GM19043 (cell line): ENCODE results near the gene EXD3.
A peak's percentile ranks its signal among the peaks of the same experiment; 100 is the strongest.
"Not testable (repeated sequence)": the region's sequence is repeated elsewhere in the genome, so short reads cannot be mapped to it uniquely, and the experiment has no call there.

Experiments
- ATAC-seq: cut with Tn5 transposase; IDR thresholded peaks from one replicate; pipeline ENCODE4 v1.9.1; 2021; ENCODE audit warnings: low read depth; ENCODE audit not compliant: unreplicated experiment

Gene EXD3, protein sequence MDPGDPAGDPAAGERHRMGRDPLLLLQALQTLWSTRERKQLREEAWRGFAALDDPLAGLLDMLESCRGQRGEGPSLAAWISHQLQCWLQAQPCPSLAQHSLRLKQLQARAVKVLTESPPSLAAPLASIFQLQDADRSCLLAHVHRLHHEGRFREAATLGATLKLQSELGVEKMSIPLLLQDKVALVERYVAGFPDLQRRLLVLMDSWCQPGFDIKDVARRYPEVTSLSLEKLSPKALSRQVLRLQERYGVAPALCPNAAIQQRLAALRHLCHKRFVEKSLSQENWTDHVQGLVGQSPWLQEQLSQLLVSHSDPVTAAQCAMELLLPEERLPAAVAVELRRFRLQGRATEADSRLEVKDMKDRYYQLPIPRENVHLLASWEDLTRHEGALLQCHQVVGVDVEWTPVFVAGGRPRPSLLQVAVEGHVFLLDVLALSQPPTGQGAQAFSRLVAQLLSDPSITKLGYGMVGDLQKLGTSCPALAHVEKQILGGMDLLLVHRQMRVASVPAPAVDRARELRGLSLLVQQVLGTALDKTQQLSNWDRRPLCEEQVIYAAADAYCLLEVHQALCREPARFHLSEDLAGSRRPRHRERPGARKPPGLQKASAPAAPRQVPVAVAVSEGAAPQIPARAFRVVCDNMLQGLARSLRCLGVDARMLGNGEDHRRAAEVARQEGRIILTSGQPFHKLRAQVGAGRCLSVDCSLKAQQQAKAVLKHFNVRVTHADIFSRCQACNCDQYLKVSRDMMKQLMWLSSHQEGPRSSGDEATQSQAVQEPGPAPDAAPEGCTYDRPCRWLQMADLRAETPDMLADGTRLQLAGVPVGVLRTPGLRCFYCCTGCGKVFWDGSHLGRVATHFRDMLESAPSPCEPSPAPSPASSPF

GRCh38 chr9:137422604-137423513 lies at the start of gene EXD3, which contains the start of gene NOXA1:
Gene EXD3, minus strand, starts transcription at chr9:137423162. Its CDS starts 27,805 bp downstream, at chr9:137395357.
Gene NOXA1, plus strand, starts transcription at chr9:137423393. Its CDS starts 137 bp downstream, at chr9:137423530.
- ATAC-seq = peak; percentile 82

- ATAC-seq = no peak
Measured at GRCh38 chr9:137470785-137471184, 47.8 kb upstream of the EXD3 start.

DNA sequence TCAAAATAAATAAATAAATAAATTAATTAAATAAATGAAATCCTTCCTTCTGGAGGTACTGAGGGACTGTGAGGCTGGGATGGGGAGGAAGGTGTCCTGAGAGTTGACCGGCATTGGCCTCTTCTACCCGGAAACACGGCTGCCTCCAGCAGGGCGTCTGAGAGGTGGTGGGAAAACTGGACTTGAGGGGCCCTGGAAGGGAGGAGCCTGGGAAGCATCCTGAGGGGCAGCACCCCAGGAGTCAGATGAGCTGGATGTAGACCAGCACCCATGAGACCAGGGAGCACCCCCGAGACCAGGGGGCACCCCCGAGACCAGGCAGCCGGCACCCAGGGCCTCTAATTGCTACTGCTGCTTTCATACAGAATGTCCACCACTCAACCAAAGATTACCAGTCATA lies 44.9 kb upstream of the EXD3 start:
- no peak for ATAC-seq

DNA sequence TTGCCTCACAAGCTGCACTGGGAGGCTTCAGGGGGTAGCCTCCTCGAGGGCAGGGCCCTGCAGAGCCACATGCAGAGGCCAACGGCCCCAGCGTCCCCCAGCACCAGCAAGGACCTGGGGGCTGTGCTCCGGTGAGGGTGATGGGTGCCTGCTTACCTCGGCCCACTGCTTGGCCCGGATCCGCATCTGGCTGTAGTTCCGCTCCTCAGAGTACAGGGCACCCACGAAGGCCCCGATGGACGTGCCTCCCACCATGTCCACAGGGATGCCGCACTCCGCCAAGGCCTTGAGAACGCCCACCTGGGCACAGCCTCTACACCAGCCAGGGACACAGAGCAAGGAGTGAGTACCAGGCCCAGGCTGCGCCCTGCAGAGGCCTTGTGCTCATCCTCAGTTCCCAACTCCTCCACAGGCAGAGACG lies 44.2 kb upstream of the EXD3 start:
- no peak for ATAC-seq

- not testable (repeated sequence) for ATAC-seq
Measured at GRCh38 chr9:137466389-137467085, 43.6 kb upstream of the EXD3 start.

GRCh38 chr9:137465720-137466388 lies 42.9 kb upstream of the EXD3 start:
- no peak for ATAC-seq

GRCh38 chr9:137465000-137465719 lies 42.2 kb upstream of the EXD3 start:
- ATAC-seq = no peak

- ATAC-seq = no peak
Measured at GRCh38 chr9:137464291-137464999, 41.5 kb upstream of the EXD3 start.

- ATAC-seq = no peak
Measured at GRCh38 chr9:137463931-137464290, 40.9 kb upstream of the EXD3 start.

GRCh38 chr9:137462986-137463930 lies 40.3 kb upstream of the EXD3 start:
- ATAC-seq = no peak

DNA sequence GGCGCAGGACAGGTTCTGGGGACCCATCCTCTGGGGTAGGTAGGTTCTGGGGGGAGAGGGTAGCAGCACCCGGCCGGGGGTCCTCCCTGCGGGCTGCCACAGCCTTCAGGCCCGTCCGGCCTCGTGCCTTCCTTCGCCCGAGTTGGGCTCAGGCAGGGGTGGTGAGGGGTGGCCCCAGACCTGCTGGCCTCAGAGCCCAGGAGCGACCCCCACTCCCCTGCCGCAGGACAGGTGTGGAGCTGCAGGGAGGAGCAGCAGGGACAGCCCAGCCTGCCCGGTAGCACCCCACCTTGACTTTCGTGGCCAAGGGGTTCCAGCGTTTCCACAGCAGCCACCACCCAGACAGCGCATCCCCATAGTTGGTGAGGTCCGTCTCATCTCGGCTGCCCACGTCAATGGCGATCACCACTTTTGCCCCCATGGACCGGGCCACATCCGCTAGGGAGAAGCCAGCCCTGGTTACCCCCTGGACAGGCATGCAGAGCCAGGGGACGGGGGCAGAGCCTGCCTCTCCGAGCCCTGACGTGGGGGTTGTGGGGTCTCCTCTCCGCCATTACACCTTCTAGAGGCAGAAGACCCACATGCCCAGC lies 39.5 kb upstream of the EXD3 start:
- no peak for ATAC-seq

- peak; percentile 68 for ATAC-seq
Measured at GRCh38 chr9:137461663-137462395, 38.9 kb upstream of the EXD3 start.

GRCh38 chr9:137461316-137461662 lies 38.3 kb upstream of the EXD3 start:
- no peak for ATAC-seq

GRCh38 chr9:137460363-137461315 lies 37.7 kb upstream of the EXD3 start:
- no peak for ATAC-seq
